MG63 (cell line): Measurements from ENCODE around the gene LINC00305. TPM values are rescaled to one million over a fixed set of nuclear protein-coding genes. Genes with fewer than 3 reads are reported as not detected.

Source experiments
- DNase-seq: peaks from one replicate; pipeline ENCODE4 v3.0.0-alpha.2; 2020
- H3K27me3 ChIP-seq: fragments of 250-450 bp; sonication (Bioruptor Pico); 2 replicates; pipeline ENCODE4 v1.5.1; 2020; ENCODE audit warnings: mild to moderate bottlenecking, moderate library complexity
- H3K36me3 ChIP-seq: fragments of 250-450 bp; sonication (Bioruptor Pico); 2 replicates; pipeline ENCODE4 v1.5.1; 2020; ENCODE audit warnings: mild to moderate bottlenecking, moderate library complexity
- H3K4me3 ChIP-seq: fragments of 250-450 bp; sonication (Bioruptor Pico); 2 replicates; pipeline ENCODE4 v1.5.1; 2020; ENCODE audit warnings: mild to moderate bottlenecking, moderate library complexity
- H3K9me3 ChIP-seq: fragments of 250-450 bp; sonication (Bioruptor Pico); 2 replicates; pipeline ENCODE4 v1.5.1; 2020; ENCODE audit warnings: mild to moderate bottlenecking, moderate library complexity
- total RNA-seq: library from RNA; depleted of rRNA; stranded (reverse); fragments of >200 nt; shearing (Covaris generic); gene quantifications from 2 replicates; pipeline ENCODE4 v1.2.3, GENCODE V29; 2014; ENCODE audit warnings: low replicate concordance; rRNA removed

The LINC00305 gene
- total RNA-seq, 1 experiment from 2014 or later, result not detected

DNA sequence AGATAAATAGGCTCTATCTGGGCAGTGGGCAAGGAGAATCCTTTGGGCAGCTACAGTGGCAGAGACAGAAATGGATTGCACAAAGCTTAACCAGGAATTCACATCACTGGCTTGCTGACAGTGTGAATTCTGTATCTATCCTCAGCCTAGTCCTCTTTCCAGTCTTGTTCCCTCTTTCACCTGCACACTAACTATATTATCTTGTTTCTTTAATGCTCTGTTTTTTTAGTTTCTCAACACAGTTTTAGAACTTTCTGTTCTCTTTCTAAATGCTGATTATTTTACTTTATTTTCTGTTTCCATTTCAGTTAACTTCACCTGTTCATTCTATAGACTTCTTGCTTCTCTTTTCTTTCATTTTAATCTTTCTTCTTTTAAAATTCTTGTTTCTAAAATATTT lies 66.4 kb downstream of the LINC00305 start:
- Histone ChIP-seq H3K9me3 (no peaks in the 10 kb centered on the region), H3K36me3 (no peaks in the 10 kb centered on the region), H3K27me3 (no peaks in the 10 kb centered on the region), H3K4me3 (no peak overlapping the region)
- DNase-seq, result no peak

DNA sequence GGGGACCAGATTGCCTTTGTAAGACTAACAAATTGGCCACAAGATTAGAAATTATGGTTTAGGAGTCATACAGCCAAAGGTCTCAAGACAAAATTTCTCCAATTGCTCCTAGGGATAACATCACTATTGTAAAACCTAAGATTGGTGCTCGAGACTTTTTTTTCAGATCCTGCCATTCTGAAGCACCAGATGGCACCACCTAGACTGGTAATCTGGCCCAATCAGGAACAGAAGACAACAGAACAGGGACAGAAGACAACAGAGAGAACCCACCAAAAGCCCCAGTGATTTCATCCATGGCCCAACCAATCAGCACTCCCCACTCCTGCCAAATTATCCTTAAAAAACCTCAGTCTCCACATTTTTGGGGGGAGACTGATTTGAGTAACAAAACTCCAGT lies 66.8 kb downstream of the LINC00305 start:
- no peaks in the 10 kb centered on the region for H3K9me3 ChIP-seq
- H3K36me3 ChIP-seq, result no peaks in the 10 kb centered on the region
- H3K27me3 ChIP-seq, result no peaks in the 10 kb centered on the region
- DNase-seq, result no peak
- H3K4me3 ChIP-seq, result no peak overlapping the region

DNA sequence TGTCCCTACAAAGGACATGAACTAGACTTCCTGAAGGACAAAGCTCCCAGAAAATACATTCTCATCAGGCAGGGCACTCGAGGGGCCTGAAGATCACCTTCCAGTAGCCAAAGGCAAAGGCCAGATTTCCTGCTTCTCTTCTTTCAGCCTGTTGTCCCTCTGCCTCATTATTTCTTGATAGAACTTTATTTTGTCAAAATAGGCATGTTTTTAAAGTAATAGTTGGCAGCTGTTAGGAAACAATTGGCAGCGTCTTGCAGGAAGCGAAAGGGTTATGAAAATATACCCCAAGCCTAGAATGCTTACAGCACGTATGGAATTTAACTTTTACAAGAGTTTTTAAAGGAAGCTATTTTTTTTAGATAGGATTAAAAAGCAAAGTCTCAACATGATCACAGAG lies 74.9 kb downstream of the LINC00305 start:
- H3K4me3 ChIP-seq, result no peak overlapping the region
- no peaks in the 10 kb centered on the region for H3K9me3 ChIP-seq
- no peak for DNase-seq
- H3K27me3 ChIP-seq, result no peaks in the 10 kb centered on the region
- no peaks in the 10 kb centered on the region for H3K36me3 ChIP-seq

- Histone ChIP-seq H3K4me3 (no peak overlapping the region), H3K36me3 (no peaks in the 10 kb centered on the region), H3K9me3 (no peaks in the 10 kb centered on the region), H3K27me3 (no peaks in the 10 kb centered on the region)
- no peak for DNase-seq
Measured at GRCh38 chr18:64055019-64055418, 93.9 kb downstream of the LINC00305 start.

DNA sequence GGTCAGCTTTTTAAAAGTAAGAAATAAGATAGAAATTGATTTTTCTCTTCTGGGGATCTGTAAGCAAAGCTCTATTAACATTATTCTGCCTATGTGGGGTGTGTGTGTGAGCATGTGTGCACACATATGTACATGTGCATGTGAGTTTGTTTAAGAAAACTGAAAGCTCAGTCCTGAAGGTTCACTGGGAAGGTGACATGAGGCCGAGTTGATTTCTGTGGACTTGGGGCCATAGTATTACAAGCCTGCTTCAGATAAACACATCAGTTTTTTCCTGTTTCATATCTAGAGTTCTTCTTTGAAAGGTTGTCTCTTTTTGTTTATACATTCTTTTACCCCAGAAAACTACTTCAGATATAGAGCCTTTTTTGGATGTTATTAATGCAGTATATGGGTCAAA lies 95.6 kb downstream of the LINC00305 start:
- no peak for DNase-seq
- Histone ChIP-seq H3K4me3 (no peak overlapping the region), H3K9me3 (no peaks in the 10 kb centered on the region), H3K27me3 (no peaks in the 10 kb centered on the region), H3K36me3 (no peaks in the 10 kb centered on the region)

DNA sequence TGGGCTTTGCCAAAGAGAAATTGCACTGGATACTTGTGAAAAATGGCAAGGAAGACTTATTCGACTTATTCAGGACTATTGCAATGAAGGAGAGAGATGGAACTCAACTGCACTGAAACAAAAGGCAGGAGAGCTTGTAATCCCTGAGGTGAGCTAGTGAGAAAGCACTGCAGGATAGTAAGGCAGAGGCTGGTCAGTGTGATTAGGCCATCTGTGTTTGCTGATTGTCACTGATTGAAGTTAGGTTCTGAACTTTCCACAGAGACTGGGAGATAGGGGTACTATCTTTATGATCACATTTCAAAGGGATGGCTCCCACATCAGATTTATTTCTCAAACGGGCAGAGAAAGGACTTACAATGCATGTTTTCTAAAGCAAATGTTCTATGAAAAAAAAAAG lies 96.1 kb downstream of the LINC00305 start:
- Histone ChIP-seq H3K9me3 (no peaks in the 10 kb centered on the region), H3K27me3 (no peaks in the 10 kb centered on the region), H3K4me3 (no peak overlapping the region), H3K36me3 (no peaks in the 10 kb centered on the region)
- no peak for DNase-seq

DNA sequence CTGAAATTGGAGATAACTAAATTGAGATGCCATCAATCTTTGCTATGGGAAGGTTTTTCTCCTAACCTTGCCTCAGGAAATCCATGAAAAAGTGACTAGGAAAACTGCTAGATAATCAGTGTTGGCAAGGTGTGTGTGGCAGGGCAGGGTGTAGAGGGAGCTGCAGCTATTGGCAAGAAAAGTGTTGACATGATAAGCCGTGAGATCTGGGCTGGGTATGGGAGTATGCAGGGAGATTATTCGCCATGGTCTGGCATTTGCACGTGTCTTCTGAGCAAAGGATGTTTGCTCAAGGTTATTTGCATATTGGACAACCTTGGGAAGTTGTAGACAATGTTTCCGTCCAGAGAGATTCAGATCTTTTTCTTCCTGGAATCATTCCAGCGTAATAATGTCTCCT lies 104.3 kb downstream of the LINC00305 start:
- no peak for DNase-seq
- Histone ChIP-seq H3K27me3 (no peaks in the 10 kb centered on the region), H3K9me3 (no peaks in the 10 kb centered on the region), H3K4me3 (no peak overlapping the region), H3K36me3 (no peaks in the 10 kb centered on the region)

DNA sequence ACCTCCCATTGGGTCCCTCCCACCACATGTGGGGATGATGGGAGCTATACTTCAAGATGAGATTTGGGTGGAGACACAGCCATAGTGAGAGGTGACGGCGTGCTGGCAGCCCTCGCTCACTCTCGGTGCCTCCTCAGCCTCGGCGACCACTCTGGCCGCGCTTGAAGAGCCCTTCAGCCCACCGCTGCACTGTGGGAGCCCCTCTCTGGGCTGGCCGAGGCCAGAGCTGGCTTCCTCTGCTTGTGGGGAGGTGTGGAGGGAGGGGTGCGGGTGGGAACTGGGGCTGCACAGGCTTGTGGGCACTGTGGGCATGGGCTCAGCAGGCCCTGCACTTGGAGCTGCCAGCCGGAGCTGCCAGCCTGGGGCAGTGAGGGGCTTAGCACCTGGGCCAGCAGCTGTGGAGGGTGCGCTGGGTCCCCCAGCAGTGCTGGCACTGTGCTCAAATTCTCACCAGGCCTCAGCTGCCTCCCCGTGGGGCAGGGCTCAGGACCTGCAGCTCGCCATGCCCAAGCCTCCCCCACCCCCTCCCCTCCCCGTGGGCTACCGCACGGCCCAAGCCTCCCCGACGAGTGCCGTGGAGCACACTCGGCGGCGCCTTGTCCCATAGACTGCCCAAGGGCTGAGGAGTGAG lies 106.0 kb downstream of the LINC00305 start:
- H3K4me3 ChIP-seq, result no peak overlapping the region
- DNase-seq, result no peak
- H3K9me3 ChIP-seq, result no peaks in the 10 kb centered on the region
- H3K27me3 ChIP-seq, result no peaks in the 10 kb centered on the region
- H3K36me3 ChIP-seq, result no peaks in the 10 kb centered on the region

- Histone ChIP-seq H3K4me3 (no peak overlapping the region), H3K9me3 (no peaks in the 10 kb centered on the region), H3K27me3 (no peaks in the 10 kb centered on the region), H3K36me3 (no peaks in the 10 kb centered on the region)
- DNase-seq, result no peak
Measured at GRCh38 chr18:64037812-64038414, 111.0 kb downstream of the LINC00305 start.

DNA sequence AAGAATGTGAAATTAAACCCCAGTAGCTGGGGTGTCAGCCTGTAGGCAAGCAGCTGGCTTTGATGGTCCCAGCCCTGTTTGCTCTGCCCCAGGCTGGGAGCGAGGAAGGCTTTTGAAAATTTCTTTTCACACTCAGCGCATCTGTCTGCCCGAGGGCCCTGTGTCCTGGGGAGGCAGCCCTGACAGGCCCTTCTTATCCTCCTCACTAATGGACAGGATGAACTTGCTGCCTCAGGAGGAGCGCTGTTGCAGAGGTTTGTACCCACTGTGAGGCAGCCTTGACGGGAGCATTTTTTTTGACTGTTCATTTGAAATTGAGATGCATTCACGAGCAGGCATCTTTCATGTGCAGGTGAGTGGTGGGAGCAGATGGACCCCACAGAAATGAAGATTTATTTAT lies 116.6 kb downstream of the LINC00305 start:
- H3K27me3 ChIP-seq, result no peaks in the 10 kb centered on the region
- H3K4me3 ChIP-seq, result no peak overlapping the region
- no peaks in the 10 kb centered on the region for H3K9me3 ChIP-seq
- no peak for DNase-seq
- no peaks in the 10 kb centered on the region for H3K36me3 ChIP-seq

- Histone ChIP-seq H3K27me3 (no peaks in the 10 kb centered on the region), H3K9me3 (no peaks in the 10 kb centered on the region), H3K36me3 (no peaks in the 10 kb centered on the region), H3K4me3 (no peak overlapping the region)
- no peak for DNase-seq
Measured at GRCh38 chr18:64031411-64031810, 117.5 kb downstream of the LINC00305 start.

Other genes with a start within 250 kb of the LINC00305 start
- not detected in 2 replicates for gene SERPINB10, start 241.1 kb downstream of the LINC00305 start, total RNA-seq
- not detected in 2 replicates for gene HMSD, start 199.8 kb downstream of the LINC00305 start, total RNA-seq
- 2.8 and 3.9 TPM in 2 replicates for gene SERPINB8, start 179.0 kb downstream of the LINC00305 start, total RNA-seq